GM10847 (cell line): ENCODE data around the gene RAB13.

Experiments
- POLR2A ChIP-seq: IDR thresholded peaks from 2 replicates; pipeline ENCODE4 v1.6.1; 2011; ENCODE audit not compliant: insufficient read length; ENCODE audit errors: extremely low read depth

Gene RAB13

GRCh38 chr1:153962088-153963029 lies 23.8 kb downstream of the RAB13 start:
- no peak for TF ChIP-seq POLR2A

GRCh38 chr1:153961421-153961820 lies 24.7 kb downstream of the RAB13 start:
- TF ChIP-seq POLR2A, result no peak

- TF ChIP-seq POLR2A, result no peak
Observed at GRCh38 chr1:153960206-153960605, 25.9 kb downstream of the RAB13 start.

- TF ChIP-seq POLR2A, result no peak
Observed at GRCh38 chr1:153959454-153959853, 26.7 kb downstream of the RAB13 start.

GRCh38 chr1:153958961-153959260 lies 27.2 kb downstream of the RAB13 start:
- TF ChIP-seq POLR2A, result no peak

- peak; percentile 60 for TF ChIP-seq POLR2A
Observed at GRCh38 chr1:153958111-153958960, 27.8 kb downstream of the RAB13 start, which contains the start of gene CRTC2. Gene CRTC2, minus strand, starts transcription at chr1:153958612. Its CDS starts 115 bp downstream, at chr1:153958497.

GRCh38 chr1:153957744-153958110 lies 28.4 kb downstream of the RAB13 start:
- TF ChIP-seq POLR2A, result peak; percentile 12

GRCh38 chr1:153956997-153957715 lies 29.0 kb downstream of the RAB13 start:
- no peak for TF ChIP-seq POLR2A

GRCh38 chr1:153954826-153955225 lies 31.3 kb downstream of the RAB13 start:
- TF ChIP-seq POLR2A, result no peak

- no peak for TF ChIP-seq POLR2A
Observed at GRCh38 chr1:153953859-153954365, 32.2 kb downstream of the RAB13 start.

- no peak for TF ChIP-seq POLR2A
Observed at GRCh38 chr1:153951801-153952200, 34.3 kb downstream of the RAB13 start.

GRCh38 chr1:153951183-153951582 lies 35.0 kb downstream of the RAB13 start:
- no peak for TF ChIP-seq POLR2A

- TF ChIP-seq POLR2A, result no peak
Observed at GRCh38 chr1:153946622-153947241, 39.4 kb downstream of the RAB13 start, which contains the start of gene DENND4B. Gene DENND4B, minus strand, starts transcription at chr1:153946718. Its CDS starts 2,344 bp downstream, at chr1:153944374.

GRCh38 chr1:153945795-153946621 lies 40.1 kb downstream of the RAB13 start:
- peak; percentile 46 for TF ChIP-seq POLR2A

GRCh38 chr1:153945131-153945794 lies 40.9 kb downstream of the RAB13 start:
- TF ChIP-seq POLR2A, result peak; percentile 37
